AG04449 (cell line): ENCODE data around the gene GALK2.

Experiments
- CTCF ChIA-PET: fragments of 350-600 bp; formaldehyde crosslinking; extraction: SDS; loops from one replicate; lab custom pipeline; 2021; ENCODE audit warnings: antibody characterized with exemption; lab: Yijun Ruan, JAX
- POLR2A ChIA-PET: fragments of 400-600, 350-600 bp; formaldehyde crosslinking; extraction: SDS; loops from one replicate; lab custom pipeline; 2020; ENCODE audit warnings: antibody characterized with exemption, inconsistent platforms; lab: Yijun Ruan, JAX
- DNase-seq: peaks from one replicate; pipeline ENCODE4 v3.0.0-alpha.2; 2010; ENCODE audit warnings: low read depth, low spot score
- H3K4me3 ChIP-seq: 2 replicates; pipeline ENCODE4 v1.5.1; 2011; ENCODE audit warnings: low read depth, mild to moderate bottlenecking, control low read depth, low read length
- CTCF ChIP-seq: IDR thresholded peaks from one replicate; pipeline ENCODE4 v1.5.1; 2011; ENCODE audit warnings: mild to moderate bottlenecking, moderate library complexity, low read length, control low read depth, inconsistent platforms; ENCODE audit not compliant: insufficient read depth; ENCODE audit errors: missing control alignments

The GALK2 gene

DNA sequence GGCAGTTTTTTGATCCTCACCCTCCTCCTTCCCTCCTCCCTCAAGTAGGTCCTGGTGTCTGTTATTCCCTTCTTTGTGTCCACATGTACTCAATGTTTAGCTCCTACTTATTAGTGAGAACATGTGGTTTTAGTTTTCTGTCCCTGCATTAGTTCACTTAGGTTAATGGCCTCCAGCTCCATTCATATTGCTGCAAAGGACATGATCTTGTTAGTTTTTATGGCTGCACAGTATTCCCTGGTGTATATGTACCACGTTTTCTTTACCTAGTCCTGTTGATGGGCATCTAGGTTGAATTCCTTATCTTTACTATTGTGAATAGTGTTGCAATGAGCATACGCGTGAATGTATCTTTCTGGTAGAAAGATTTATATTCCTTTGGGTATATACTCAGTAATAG, 191.3 kb downstream of the GALK2 start:
- H3K4me3 ChIP-seq: no peak overlapping the region
- DNase-seq: no peak
- no peak for TF ChIP-seq CTCF
- CTCF ChIA-PET: no interaction called here
- POLR2A ChIA-PET: no interaction called here

DNA sequence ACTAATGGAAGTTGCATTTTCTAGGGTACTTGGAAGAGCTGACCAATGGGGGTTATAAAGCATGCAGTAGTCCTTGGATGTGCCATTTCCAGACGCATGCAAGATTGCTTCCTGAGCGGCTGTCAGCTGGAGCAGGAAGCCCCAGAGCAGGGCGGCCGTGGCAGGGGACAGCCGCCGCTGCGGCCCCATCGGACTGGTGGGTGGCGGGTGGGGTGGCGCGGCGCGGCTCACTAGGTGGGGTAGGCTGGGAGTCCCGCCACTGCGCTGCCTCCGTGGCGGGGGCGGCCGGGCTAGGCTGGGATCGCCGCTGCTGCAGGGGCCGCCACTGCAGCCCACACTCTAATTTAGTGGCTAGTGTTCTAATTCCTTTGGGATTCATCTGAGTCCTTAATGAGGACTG, 196.4 kb downstream of the GALK2 start:
- ChIA-PET POLR2A (no interaction called here), CTCF (no interaction called here)
- no peak for DNase-seq
- H3K4me3 ChIP-seq: no peak overlapping the region
- TF ChIP-seq CTCF: no peak

DNA sequence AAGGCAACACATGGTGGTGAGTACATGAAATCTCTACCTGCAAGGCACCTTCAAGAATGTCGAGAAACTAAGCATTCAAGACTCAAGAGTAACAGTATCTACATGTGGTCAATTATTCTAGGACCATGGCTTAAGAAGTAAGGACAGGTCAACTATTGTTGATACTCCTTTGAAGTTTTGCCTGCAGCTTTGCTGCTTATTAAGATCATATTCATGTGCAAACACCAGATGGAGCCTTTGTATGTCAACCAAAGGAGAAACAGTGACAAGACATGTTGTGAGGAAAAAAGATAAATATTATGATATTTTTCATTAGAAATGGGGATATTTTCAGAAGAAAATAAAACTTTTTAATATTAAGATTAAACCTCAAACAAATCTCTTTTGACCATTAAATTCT, 200.7 kb downstream of the GALK2 start:
- POLR2A ChIA-PET: no interaction called here
- peak; percentile 18 for TF ChIP-seq CTCF
- H3K4me3 ChIP-seq: no peak overlapping the region
- CTCF ChIA-PET: interaction anchor here (1.1 to 1.9 kb wide), 2 partner anchors 23 to 52 kb away, joined by 3 to 12 read pairs; partner anchors contain the start of gene FGF7
- no peak for DNase-seq

DNA sequence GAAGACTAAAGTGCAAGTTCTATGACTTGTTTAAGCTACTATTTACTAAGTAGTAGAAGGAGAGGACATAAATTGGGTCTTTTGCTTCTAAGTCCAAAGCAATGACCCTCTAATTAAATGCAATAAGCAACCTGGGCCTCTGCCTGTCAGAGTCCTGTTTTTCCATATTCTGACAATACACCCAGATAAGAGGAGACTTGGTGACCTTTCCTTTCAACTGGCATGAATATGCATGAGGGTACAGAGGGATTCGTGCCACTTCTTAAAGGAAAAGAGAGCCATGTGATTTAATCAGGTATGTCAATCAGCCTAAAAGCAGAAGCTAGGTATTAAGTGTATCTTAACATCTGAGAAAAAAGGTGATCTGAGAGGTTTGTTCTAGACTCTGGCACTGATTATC, 202.3 kb downstream of the GALK2 start:
- ChIA-PET POLR2A (no interaction called here), CTCF (interaction anchor here (1.0 kb wide), 1 partner anchor 631 kb away, joined by 3 read pairs; no protein-coding TSS in a partner anchor)
- no peak for TF ChIP-seq CTCF

GRCh38 chr15:49379996-49380395, 209.9 kb downstream of the GALK2 start:
- POLR2A ChIA-PET: no interaction called here
- DNase-seq: no peak
- CTCF ChIA-PET: interaction anchor here (2.4 kb wide), 1 partner anchor 43 kb away, joined by 6 read pairs; the partner anchor contains the start of gene FGF7
- no peak for TF ChIP-seq CTCF
- no peak overlapping the region for H3K4me3 ChIP-seq

More for the DNA sequence above, 202.3 kb downstream of the GALK2 start:
- no peak overlapping the region for H3K4me3 ChIP-seq
- DNase-seq: no peak

GRCh38 chr15:49380912-49381311, 210.9 kb downstream of the GALK2 start:
- POLR2A ChIA-PET: no interaction called here
- no peak overlapping the region for H3K4me3 ChIP-seq
- no peak for TF ChIP-seq CTCF
- CTCF ChIA-PET: interaction anchor here (2.4 kb wide), 1 partner anchor 42 kb away, joined by 6 read pairs; the partner anchor contains the start of gene FGF7
- no peak for DNase-seq
